ENCODE measurements around the gene CETN2. TPM values are rescaled to one million over a fixed set of nuclear protein-coding genes. Genes with fewer than 3 reads are reported as not detected.
"Not testable (repeated sequence)": the region's sequence is repeated elsewhere in the genome, so short reads cannot be mapped to it uniquely, and the experiment has no call there.

Gene CETN2
- total and polyA plus RNA-seq, 2 experiments from 2014 or later: 44.8 to 46.0 TPM

GRCh38 chrX:152844256-152844655, 13.7 kb upstream of the CETN2 start:
- H3K9me3 ChIP-seq (ENCODE audit: low read depth): no peaks in the 10 kb centered on the region
- DNase-seq (ENCODE audit: low spot score): no peak
- no peak for TF ChIP-seq EZH2phosphoT487 (IDR thresholded peaks at IDR 0.05; ENCODE audit: low read depth, severe bottlenecking, unreplicated experiment)
- TF ChIP-seq EZH2 (IDR thresholded peaks at IDR 0.05; ENCODE audit: borderline replicate concordance): no peak
- TF ChIP-seq, protein P1, sequence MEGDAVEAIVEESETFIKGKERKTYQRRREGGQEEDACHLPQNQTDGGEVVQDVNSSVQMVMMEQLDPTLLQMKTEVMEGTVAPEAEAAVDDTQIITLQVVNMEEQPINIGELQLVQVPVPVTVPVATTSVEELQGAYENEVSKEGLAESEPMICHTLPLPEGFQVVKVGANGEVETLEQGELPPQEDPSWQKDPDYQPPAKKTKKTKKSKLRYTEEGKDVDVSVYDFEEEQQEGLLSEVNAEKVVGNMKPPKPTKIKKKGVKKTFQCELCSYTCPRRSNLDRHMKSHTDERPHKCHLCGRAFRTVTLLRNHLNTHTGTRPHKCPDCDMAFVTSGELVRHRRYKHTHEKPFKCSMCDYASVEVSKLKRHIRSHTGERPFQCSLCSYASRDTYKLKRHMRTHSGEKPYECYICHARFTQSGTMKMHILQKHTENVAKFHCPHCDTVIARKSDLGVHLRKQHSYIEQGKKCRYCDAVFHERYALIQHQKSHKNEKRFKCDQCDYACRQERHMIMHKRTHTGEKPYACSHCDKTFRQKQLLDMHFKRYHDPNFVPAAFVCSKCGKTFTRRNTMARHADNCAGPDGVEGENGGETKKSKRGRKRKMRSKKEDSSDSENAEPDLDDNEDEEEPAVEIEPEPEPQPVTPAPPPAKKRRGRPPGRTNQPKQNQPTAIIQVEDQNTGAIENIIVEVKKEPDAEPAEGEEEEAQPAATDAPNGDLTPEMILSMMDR (IDR thresholded peaks at IDR 0.05; ENCODE audit: poor library complexity): no peak
- no peak overlapping the region for H3K4me2 ChIP-seq
- no peaks in the 10 kb centered on the region for H3K36me3 ChIP-seq (replicated peaks; ENCODE audit: insufficient read depth, low read depth)
- no peaks in the 10 kb centered on the region for H3K27me3 ChIP-seq
- no peak overlapping the region for H3K4me3 ChIP-seq
- H3K9me2 ChIP-seq (replicated peaks; ENCODE audit: insufficient read depth): no peaks in the 10 kb centered on the region
- no peaks in the 10 kb centered on the region for H4K20me1 ChIP-seq (ENCODE audit: insufficient read depth, poor library complexity, severe bottlenecking)
- 78% methylated on average over 6 of the region's 6 CpGs for WGBS (ENCODE audit: low lambda C conversion rate, missing lambda C conversion rate)
- H2AFZ ChIP-seq: no peak overlapping the region
- peaks cover 26% of the 10 kb centered on the region for H3K79me2 ChIP-seq
- H3K27ac ChIP-seq: no peak overlapping the region
- H3K4me1 ChIP-seq (ENCODE audit: insufficient read depth): no peaks in the 10 kb centered on the region

DNA sequence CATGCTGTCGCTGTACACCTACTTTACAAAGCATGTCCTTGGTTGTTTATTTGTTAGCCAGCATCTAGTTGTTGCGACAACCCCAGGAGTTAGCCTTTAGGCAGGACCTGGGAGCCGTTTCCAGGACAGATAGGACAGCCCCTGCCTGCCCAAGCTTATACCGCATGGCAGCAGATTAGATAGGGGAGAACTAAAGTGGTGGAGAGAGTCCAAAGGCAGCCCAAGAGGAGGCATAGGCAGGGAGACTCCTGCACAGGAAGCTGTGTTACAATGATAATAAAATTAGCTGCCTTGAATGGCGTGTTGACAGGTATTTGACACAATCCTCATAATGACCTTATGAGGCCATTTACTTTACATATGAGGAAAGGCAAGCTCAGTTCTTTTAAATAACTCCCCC, 13.3 kb upstream of the CETN2 start:
- H2AFZ ChIP-seq: no peak overlapping the region
- no peaks in the 10 kb centered on the region for H3K27me3 ChIP-seq
- no peak for DNase-seq (ENCODE audit: low spot score)
- no peaks in the 10 kb centered on the region for H4K20me1 ChIP-seq (ENCODE audit: insufficient read depth, poor library complexity, severe bottlenecking)
- H3K4me2 ChIP-seq: no peak overlapping the region
- no peak overlapping the region for H3K4me3 ChIP-seq
- no peaks in the 10 kb centered on the region for H3K9me3 ChIP-seq (ENCODE audit: low read depth)
- WGBS (ENCODE audit: low lambda C conversion rate, missing lambda C conversion rate): 75% methylated on average over 5 of the region's 5 CpGs
- TF ChIP-seq EZH2phosphoT487 (IDR thresholded peaks at IDR 0.05; ENCODE audit: low read depth, severe bottlenecking, unreplicated experiment) (no peak), EZH2 (IDR thresholded peaks at IDR 0.05; ENCODE audit: borderline replicate concordance) (no peak)
- TF ChIP-seq, protein P1 (IDR thresholded peaks at IDR 0.05; ENCODE audit: poor library complexity): no peak
- H3K27ac ChIP-seq: no peak overlapping the region
- no peaks in the 10 kb centered on the region for H3K9me2 ChIP-seq (replicated peaks; ENCODE audit: insufficient read depth)
- H3K4me1 ChIP-seq (ENCODE audit: insufficient read depth): no peaks in the 10 kb centered on the region
- no peaks in the 10 kb centered on the region for H3K36me3 ChIP-seq (replicated peaks; ENCODE audit: insufficient read depth, low read depth)
- peaks cover 26% of the 10 kb centered on the region for H3K79me2 ChIP-seq

- no peaks in the 10 kb centered on the region for H3K9me3 ChIP-seq (ENCODE audit: low read depth)
- no peaks in the 10 kb centered on the region for H4K20me1 ChIP-seq (ENCODE audit: insufficient read depth, poor library complexity, severe bottlenecking)
- H3K4me3 ChIP-seq: no peak overlapping the region
- TF ChIP-seq, protein P1 (IDR thresholded peaks at IDR 0.05; ENCODE audit: poor library complexity): no peak
- no peak for TF ChIP-seq EZH2 (IDR thresholded peaks at IDR 0.05; ENCODE audit: borderline replicate concordance)
- no peak for TF ChIP-seq EZH2phosphoT487 (IDR thresholded peaks at IDR 0.05; ENCODE audit: low read depth, severe bottlenecking, unreplicated experiment)
- no peaks in the 10 kb centered on the region for H3K27me3 ChIP-seq
- H3K9me2 ChIP-seq (replicated peaks; ENCODE audit: insufficient read depth): no peaks in the 10 kb centered on the region
- peaks cover 26% of the 10 kb centered on the region for H3K79me2 ChIP-seq
- H2AFZ ChIP-seq: no peak overlapping the region
- no peak overlapping the region for H3K4me2 ChIP-seq
- H3K27ac ChIP-seq: no peak overlapping the region
- no peaks in the 10 kb centered on the region for H3K4me1 ChIP-seq (ENCODE audit: insufficient read depth)
- no peaks in the 10 kb centered on the region for H3K36me3 ChIP-seq (replicated peaks; ENCODE audit: insufficient read depth, low read depth)
- 85% methylated on average over 10 of the region's 10 CpGs for WGBS (ENCODE audit: low lambda C conversion rate, missing lambda C conversion rate)
- DNase-seq (ENCODE audit: low spot score): no peak
Measured at GRCh38 chrX:152842772-152843338, 12.3 kb upstream of the CETN2 start.

DNA sequence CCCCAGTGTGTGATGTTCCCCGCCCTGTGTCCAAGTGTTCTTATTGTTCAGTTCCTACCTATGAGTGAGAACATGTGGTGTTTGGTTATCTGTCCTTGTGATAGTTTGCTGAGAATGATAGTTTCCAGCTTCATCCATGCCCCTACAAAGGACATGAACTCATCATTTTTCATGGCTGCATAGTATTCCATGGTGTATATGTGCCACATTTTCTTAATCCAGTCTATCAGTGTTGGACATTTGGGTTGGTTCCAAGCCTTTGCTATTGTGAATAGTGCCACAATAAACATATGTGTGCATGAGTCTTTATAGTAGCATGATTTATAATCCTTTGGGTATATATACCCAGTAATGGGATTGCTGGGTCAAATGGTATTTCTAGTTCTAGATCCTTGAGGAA, 4.9 kb upstream of the CETN2 start:
- H3K9me3 ChIP-seq (ENCODE audit: low read depth); H3K9me2 ChIP-seq (replicated peaks; ENCODE audit: insufficient read depth): not testable (repeated sequence)
- 88% methylated on average over 1 of the region's 1 CpG for WGBS (ENCODE audit: low lambda C conversion rate, missing lambda C conversion rate)

More for the DNA sequence above, 4.9 kb upstream of the CETN2 start:
- H3K4me3 ChIP-seq; DNase-seq (ENCODE audit: low spot score); H4K20me1 ChIP-seq (ENCODE audit: insufficient read depth, poor library complexity, severe bottlenecking); H3K27me3 ChIP-seq; H3K36me3 ChIP-seq (replicated peaks; ENCODE audit: insufficient read depth, low read depth); H3K4me1 ChIP-seq (ENCODE audit: insufficient read depth); H3K27ac ChIP-seq; H2AFZ ChIP-seq; H3K4me2 ChIP-seq: not testable (repeated sequence)
- peaks cover 46% of the 10 kb centered on the region for H3K79me2 ChIP-seq

Data from hepatocyte (in vitro differentiated cells).